LHCN-M2 (cell line): Measurements from ENCODE around the gene LRRC25. TPM values are rescaled to one million over a fixed set of nuclear protein-coding genes. Genes with fewer than 3 reads are reported as not detected.
A peak's percentile ranks its signal among the peaks of the same experiment; 100 is the strongest.

Experiments used
- DNase-seq: peaks from one replicate; pipeline ENCODE4 v3.0.0-alpha.2; 2012; ENCODE audit warnings: low read depth
- total RNA-seq: library from RNA; depleted of rRNA; stranded (reverse); fragments of >200 nt; gene quantifications from 2 replicates; pipeline ENCODE4 v1.2.3, GENCODE V29; 2014

The LRRC25 gene
- total RNA-seq, 1 experiment from 2014 or later, result not detected

DNA sequence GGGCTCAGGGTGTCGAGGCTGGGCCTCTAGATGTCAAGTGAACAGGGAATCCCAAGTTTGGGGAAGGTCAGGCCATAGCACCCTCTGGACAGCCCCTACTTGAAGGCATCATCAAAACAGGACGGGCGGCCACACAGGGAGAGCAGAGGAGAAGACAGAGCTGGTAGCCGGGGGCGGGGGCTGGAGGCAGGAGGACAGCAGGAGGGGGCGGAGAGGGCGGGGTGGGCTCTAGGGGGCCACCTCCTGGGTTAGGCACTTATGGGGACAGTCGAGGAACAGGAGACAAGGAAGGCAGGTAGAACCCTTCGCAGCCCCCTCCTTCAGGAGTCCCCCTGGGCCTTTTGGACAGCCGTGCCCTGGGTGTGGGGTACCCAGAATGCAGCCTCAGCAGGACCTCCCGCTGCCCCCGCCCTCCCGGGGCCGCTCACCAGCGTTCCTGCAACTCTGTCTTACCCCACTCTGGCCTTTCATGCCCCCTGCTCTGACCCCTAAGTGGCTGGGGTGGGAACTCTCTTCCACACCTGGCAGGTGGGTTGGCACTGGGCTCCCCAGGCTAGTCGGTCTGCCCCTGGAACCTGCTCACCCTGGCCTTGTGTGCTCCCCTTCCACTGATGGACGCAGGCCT, 27.6 kb upstream of the LRRC25 start:
- DNase-seq, result no peak

DNA sequence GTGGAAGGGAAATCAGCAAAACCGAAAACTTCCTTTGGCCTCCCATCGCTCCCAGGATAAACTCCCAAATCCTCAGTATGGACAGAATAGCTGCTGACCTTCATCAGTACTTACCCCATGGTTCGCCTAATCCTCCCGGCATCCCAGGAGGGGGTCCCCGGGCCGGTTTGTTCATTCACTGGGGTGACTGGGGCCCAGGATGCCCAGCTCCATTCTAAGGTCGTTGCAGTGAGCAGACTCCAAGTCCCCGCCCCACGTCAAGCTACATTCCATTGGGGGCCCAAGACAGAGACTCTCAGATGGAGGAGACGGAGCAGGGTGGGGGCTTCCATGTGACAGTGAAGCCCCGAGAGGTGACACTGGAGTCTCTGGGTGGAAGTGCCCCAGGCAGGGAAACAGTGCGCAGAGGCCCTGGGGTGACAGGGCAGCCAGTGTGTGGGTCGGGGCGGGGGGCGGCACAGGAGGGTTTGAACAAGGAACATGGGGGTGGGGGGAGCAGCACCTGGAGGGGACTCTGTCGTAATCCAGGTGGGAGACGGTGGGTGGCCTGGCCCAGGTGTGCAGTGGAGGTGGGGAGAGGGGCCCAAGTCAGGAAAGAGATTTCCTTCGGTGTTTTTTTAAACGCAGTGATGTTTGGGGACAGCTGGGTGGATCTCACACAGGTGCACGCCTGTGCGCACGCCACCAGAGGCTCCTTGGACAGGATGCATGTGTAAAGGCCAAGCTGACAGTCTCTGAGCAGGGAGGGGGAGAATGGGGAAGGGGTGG, 26.9 kb upstream of the LRRC25 start:
- no peak for DNase-seq

GRCh38 chr19:18423258-18424020, 26.0 kb upstream of the LRRC25 start:
- DNase-seq, result no peak

DNA sequence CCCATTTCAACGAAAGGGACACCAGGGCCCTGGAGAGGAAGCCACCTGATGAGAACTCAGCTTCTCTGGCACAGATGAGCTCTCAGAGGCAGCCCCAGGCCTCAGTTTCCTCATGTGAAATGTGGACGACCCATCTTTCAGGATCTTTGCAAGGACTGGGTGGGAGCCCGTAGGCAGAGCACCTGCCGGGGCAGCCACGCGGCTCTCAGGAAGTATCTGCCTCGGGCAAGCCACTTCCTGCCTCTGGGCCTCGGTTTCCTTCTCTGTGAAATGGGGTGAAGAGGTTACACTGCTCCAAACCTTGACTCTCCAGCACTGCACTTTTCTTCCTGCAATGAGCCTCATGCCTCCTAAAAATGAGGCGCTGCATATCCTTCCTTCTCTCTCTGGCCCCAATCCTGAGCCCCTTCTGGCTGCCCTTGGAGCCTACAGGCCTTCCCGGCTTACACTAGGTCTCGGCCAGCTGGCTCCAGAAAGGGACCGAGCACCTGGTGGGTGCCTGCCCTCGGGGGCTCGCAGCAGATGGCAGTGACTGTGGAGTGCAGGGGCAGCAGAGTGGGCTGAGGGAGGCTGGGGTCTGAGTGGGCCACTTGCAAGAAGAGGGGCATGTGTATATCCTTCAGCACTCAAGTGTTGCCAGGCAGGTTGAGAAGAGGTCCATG, 25.2 kb upstream of the LRRC25 start:
- DNase-seq, result no peak

- DNase-seq, result no peak
Measured at GRCh38 chr19:18421371-18421959, 24.0 kb upstream of the LRRC25 start.

- DNase-seq, result no peak
Measured at GRCh38 chr19:18420930-18421329, 23.5 kb upstream of the LRRC25 start.

DNA sequence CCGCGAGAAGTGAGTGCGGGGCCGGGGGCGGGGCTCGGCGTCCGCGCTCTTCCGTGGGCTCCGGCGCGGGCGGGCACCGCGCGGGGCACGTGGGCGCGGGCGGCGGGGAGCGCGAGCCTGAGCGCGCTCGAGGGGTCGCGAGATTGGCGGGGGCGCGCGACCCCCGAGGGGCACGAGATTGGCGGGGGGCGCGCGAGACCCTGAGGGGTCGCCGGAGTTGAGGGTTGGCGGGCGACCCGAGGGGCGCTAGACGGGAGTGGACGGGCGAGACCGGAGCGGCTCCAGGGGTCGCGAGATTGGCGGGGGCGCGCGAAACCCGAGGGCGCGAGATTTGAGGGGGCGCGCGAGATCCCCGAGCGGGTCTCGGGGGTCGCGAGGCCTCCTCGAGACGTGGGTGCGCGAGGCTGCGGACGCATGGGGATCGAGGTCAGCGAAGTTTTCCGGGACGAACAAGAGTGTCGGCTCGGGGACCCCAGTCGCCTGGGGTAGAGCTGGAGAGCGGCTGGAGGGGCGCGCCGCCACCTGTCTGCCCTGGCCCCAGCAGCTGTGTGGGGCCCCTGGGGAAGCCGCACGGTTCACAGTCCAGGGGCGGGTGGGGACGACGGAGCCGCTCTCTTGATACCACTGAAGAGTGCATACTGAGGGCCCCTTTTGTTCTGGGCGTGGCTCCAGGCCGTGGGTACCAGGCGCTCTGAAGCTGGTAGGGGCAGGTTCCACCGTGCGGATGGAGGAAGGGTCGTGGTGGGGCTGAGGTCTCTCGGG, 22.5 kb upstream of the LRRC25 start:
- DNase-seq, result no peak

DNA sequence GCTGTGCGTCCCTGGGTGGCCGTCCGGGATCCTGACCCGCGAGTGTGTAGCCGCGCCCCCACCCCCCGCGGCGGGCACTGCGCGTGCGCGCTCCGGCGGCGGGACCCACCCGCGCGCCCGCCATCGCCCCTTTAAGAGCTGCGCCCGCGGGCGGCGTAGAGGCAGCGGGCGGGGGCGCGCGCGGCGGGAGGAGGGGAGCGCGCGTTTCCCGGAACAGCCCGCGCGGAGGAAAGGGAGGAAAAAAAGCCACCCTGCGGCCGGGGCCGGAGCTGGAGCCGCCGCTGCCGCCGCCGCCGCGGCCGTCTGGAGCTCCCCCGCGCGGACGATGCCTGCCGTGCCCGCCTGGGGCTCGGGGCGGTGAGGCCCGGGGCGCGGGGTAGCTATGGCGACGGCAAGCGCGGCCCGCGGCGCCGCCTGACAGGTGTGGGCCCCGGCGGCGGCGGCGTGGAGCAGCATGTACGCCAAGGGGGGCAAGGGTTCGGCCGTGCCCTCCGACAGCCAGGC, 21.8 kb upstream of the LRRC25 start, which contains the start of gene SSBP4:
TSS of gene SSBP4 (plus strand) at position 204 of the 504 bp plus-strand sequence. CDS start at position 455, 251 bp downstream.
- DNase-seq, result peak; percentile 78

DNA sequence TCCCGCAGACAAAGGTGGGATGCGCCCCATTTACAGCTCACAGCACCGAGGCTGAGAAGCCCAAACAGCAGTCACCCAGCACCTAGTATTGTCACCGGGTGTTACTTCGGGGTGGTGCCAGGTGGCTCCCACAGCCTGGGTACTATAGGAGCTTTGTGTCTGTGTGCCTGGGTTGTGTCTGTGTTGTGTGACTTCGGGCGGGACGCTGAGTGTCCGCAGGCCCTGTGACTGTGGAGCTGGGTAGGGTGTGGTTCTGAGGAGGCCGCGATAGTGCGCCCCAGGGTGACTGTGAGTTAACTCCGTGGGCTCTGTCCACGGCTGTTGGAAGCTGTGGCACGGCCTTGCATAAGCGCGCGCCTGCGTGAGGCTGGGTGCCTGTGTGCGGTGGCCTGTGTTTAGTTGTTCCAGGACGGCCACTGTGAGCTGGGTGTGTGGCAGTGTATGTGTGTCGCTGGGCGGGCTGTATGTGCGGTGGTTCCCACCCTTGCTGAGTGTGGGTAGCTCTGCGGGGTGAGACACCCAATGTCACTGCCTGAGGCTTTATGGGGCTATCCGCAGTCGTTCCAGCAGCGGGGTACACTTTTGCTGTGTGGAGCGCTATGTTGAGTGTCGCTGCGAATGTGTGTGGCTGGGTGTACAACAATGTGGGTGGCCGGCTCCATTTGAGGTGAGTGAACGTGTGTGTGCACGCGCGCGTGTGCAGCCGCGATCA, 21.2 kb upstream of the LRRC25 start:
- DNase-seq, result no peak

GRCh38 chr19:18418029-18418482, 20.6 kb upstream of the LRRC25 start:
- DNase-seq, result no peak

DNA sequence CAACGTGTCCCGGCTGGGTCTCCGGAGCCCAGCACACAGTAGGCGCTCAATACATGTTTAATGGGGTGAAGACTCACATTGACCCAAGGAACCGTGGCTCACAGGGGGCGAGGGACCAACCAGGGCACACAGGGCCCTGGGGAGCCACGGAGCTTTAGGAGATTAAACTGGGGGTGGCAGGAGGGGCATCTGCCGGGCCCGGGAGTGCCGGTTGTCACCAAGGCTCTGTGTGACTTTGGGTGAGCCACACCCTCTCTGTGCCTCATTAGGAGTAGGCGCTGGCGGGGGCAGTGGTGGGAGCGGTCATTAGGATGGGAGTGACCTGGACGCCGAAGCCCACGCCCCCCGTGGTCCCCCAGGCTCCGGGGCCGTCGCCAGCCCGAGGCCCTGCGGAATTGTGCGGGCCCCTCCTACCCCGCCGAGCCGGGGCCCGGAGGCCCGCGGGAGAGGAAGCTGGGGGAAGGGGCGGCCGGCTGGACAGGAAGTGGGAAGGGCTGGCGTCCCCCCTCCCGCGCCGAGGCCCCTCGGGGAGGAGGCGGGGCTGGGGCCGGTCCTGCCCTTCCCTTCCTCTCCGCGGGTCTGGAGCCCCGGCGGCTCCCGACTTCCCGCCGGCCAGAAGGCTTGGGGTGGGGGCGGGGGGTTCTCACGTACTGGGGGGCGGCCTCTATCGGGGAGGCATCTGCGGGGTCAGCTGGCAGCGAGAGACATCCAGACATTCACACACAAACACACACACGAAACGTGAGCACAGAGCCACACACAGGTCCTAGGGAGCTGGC, 20.0 kb upstream of the LRRC25 start:
- peak; percentile 40 for DNase-seq

- peak; percentile 71 for DNase-seq
Measured at GRCh38 chr19:18416778-18417249, 19.4 kb upstream of the LRRC25 start.

DNA sequence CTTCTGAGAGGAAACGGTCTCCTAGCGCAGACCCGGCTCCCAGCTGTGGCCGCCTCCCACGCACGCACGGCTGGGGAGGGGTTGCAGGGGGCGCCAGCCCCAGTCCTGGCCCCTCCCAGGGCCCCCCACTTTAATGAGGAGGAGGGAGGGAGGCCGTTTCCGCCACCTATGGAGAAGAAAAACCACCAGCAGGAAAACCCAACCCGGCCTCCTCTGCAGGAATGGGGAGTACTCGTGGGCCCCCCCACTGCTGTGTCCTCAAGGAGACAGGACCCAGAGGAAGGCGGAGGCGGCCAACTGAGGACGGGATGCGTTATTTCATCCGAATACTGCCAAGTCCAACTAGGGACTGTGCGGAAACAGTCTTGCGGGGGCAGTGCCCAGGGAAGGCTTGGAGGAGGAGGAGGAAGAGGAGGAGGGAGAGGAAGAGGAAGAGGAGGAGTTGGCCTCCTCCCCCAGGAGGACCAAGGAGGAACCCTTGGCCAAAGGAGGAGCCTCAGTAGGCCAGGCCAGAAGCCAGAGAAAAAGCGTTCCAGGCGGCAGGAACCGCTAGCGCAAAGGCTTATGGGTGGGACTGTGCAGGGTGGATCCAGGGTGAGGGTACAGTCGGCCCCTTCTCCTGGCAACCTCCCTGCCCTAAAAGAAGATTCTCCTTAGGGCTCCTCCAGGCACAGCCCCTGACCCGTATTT, 17.9 kb upstream of the LRRC25 start:
- no peak for DNase-seq

DNA sequence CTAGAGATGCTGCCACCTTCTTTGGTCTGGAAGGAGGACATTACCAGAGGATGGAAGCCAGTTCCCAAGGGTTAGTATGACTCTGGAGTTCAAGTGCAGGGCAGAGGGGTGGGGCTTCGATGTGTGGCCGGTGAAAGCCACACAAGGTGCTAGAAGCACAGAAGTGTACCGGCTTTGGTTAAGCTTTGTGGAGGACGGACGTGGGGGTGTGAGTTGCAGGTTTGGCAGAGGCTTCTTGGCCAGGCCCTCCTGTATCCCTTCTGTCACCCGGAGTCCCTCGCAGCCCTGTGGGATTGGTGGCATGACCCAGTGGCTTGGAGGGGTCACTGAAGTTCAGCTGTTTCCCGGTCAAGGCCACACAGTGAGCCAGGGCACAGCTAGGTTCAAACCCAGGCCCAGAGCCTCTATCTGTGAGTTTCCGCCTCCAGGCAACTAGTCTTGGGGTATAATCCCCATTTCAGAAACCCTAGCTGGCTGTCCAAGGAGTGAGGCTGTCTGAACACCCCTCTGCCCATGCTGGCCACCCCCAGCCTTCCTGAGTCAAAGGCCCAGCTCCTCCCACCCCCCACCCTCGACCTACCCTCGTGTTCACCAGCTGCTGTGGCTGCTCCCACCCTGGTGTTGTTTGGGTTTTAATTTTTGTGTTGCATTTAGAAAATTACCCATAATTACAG, 17.2 kb upstream of the LRRC25 start:
- peak; percentile 32 for DNase-seq

DNA sequence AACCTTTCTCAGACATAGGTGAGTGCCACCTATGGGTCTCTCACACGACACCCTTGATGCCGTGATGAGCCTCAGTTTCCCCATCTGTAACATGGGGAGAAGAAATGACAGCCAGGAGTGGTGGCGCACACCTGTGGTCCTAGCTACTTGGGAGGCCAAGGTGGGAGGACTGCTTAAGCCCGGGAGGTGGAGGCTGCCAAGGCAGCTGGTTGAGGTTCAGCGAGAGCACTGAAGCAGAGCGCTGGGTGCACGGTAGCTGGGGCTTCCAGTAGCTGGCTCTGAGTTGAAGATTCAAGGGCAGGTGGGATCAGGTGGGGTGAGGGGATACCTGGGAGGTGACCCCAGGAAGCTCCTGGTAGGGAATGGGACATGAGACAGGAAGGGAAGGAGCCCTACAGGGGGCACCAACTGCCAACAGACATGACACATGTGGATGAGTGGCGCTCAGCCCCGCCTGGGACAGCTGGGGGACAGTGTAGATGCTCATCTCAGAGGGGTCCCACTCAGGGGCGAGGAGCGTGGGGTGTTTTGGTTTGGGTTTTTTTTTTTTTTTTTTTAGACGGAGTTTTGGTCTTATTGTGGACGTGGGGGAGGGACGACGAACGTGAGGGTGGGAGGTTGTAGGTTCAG, 15.3 kb upstream of the LRRC25 start:
- no peak for DNase-seq

DNA sequence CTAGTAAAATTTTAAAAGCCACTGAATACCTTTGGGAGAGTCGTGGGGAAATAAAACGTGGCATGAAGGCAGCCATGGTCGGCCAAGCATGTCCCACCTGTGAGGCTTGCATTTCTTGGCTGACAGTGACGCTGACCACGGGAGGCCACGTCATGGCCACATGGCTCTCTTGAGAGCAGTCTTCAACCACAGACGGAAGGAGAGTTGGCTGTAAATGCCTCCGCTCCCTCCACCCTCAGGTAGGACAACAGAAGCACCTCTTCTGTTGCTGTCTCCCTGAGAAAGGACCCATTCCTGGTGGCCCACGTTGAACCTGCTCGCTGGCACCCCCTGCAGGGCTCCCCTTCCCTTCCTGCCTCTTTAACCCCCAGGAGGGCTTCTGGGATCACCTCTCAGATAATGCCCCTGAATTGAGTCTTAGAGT, 10.6 kb upstream of the LRRC25 start:
- DNase-seq, result no peak

- DNase-seq, result no peak
Measured at GRCh38 chr19:18406749-18407148, 9.3 kb upstream of the LRRC25 start.
